ENCODE measurements around the gene MFN2.
"Not testable (repeated sequence)": the region's sequence is repeated elsewhere in the genome, so short reads cannot be mapped to it uniquely, and the experiment has no call there.

Gene MFN2

GRCh38 chr1:12035312-12035711, 55.1 kb downstream of the MFN2 start:
- Mint-ChIP-seq H3K4me3 (no peak overlapping the region), H3K4me1 (peaks cover 29% of the 10 kb centered on the region), H3K27me3 (ENCODE audit: low read depth, poor library complexity) (no peaks in the 10 kb centered on the region), H3K27ac (peak overlapping the region; percentile 75), H3K9me3 (no peaks in the 10 kb centered on the region), H3K36me3 (ENCODE audit: low read depth) (no peaks in the 10 kb centered on the region)
- no peak for TF ChIP-seq CTCF (IDR thresholded peaks at IDR 0.05)
- no peak for DNase-seq

DNA sequence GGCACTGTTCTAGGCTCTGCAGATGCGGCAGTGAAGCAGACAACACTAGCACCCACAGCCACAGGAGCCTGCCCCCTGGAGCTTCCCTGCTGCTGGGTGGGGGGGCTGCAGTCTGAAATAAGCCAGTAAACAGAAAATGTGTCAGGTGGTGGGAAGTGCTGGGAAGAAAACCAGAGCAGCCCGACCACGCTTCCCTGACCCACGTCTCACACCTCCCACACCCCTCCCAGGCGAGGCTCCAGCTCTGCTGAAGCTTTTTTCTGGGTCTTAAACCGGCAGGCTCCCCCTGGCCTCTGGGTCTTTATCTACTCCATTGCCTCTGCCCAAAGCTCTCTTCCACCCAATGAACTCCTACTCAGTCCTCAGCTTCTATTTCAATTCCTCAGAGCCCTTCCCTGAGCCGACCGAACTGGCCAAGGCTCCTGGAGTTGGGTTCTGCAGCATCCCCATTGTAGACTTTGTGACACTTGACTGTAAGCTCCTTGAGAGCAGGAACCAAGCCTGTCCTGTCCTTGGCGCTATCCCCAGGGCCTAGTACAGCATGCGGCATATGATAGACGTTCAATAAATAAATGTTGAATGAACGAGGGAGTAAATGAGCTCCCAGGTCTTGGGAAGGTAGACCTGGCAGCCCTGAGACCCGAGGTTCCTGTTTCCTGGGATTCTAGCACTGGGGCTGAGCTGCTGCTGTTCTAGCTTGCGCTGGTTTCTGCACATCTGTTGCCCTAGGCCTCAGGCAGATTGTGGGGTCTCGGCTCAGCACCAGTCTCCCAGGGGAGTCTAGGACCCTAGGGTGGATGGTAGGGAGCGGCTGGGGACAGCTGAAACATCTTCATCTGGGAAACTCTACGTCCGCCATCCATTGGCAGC, 57.5 kb downstream of the MFN2 start:
- Mint-ChIP-seq H3K9me3 (no peaks in the 10 kb centered on the region), H3K4me1 (peaks cover 28% of the 10 kb centered on the region), H3K27me3 (ENCODE audit: low read depth, poor library complexity) (no peaks in the 10 kb centered on the region), H3K36me3 (ENCODE audit: low read depth) (no peaks in the 10 kb centered on the region), H3K4me3 (no peak overlapping the region), H3K27ac (peak overlapping the region; percentile 91)
- DNase-seq: no peak
- TF ChIP-seq CTCF (IDR thresholded peaks at IDR 0.05): no peak

DNA sequence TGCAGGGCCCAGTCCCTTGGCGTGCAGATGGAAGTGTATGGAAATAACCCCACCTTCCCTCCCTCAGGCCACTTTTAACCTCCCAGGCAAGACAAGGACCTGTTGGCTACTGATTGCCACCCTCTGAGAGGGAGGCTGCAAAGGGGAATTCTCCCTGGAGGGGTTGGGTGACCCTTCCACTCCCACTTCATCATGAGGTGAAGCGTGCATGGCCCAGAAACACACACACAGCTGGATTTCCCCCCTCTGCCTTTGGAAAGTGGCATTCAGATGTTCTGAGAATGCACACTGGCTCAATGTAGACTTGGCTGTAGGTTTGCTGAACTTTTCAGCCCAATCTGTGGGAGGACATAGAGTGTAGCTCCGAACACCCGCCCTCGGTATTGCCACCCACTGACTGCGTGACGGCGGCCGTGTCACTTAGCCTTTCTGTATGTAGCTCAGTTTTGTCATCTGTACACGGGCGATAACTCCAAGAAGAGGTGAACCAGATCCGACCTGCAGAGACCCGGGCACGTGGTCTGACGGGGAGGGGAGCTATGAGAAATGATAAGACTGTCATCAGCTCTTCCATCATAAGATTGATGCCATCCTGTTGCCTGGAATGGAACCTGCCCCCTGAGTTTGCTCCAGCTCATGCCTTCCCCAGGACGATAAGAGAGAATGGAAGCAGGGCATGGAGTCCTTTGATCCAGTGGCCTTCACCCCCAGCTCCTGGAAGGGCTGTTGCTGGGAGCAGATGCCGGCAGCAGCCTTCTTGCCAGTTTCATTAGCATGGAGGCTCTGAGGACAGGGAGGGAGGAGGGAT, 58.3 kb downstream of the MFN2 start:
- Mint-ChIP-seq H3K4me3 (no peak overlapping the region), H3K27ac (peak overlapping the region; percentile 82), H3K36me3 (ENCODE audit: low read depth) (no peaks in the 10 kb centered on the region), H3K4me1 (peaks cover 28% of the 10 kb centered on the region), H3K9me3 (no peaks in the 10 kb centered on the region), H3K27me3 (ENCODE audit: low read depth, poor library complexity) (no peaks in the 10 kb centered on the region)
- TF ChIP-seq CTCF (IDR thresholded peaks at IDR 0.05): no peak
- DNase-seq: no peak

- Mint-ChIP-seq H3K27me3 (ENCODE audit: low read depth, poor library complexity) (peaks cover 4% of the 10 kb centered on the region), H3K9me3 (peaks cover 2% of the 10 kb centered on the region), H3K27ac (no peak overlapping the region), H3K4me3 (no peak overlapping the region), H3K4me1 (peaks cover 28% of the 10 kb centered on the region), H3K36me3 (ENCODE audit: low read depth) (no peaks in the 10 kb centered on the region)
- no peak for TF ChIP-seq CTCF (IDR thresholded peaks at IDR 0.05)
- DNase-seq: no peak
Observed at GRCh38 chr1:12039164-12039525, 58.9 kb downstream of the MFN2 start.

- H3K9me3 Mint-ChIP-seq; DNase-seq; H3K4me3 Mint-ChIP-seq; H3K27me3 Mint-ChIP-seq (ENCODE audit: low read depth, poor library complexity); H3K36me3 Mint-ChIP-seq (ENCODE audit: low read depth); H3K27ac Mint-ChIP-seq: not testable (repeated sequence)
- peaks cover 31% of the 10 kb centered on the region for H3K4me1 Mint-ChIP-seq
Observed at GRCh38 chr1:12039824-12040456, 59.7 kb downstream of the MFN2 start.

- Mint-ChIP-seq H3K4me1 (peaks cover 32% of the 10 kb centered on the region), H3K27ac (no peak overlapping the region), H3K9me3 (peaks cover 5% of the 10 kb centered on the region), H3K27me3 (ENCODE audit: low read depth, poor library complexity) (peaks cover 6% of the 10 kb centered on the region), H3K4me3 (no peak overlapping the region), H3K36me3 (ENCODE audit: low read depth) (no peaks in the 10 kb centered on the region)
- TF ChIP-seq CTCF (IDR thresholded peaks at IDR 0.05): no peak
- no peak for DNase-seq
Observed at GRCh38 chr1:12040457-12041051, 60.3 kb downstream of the MFN2 start.

GRCh38 chr1:12044187-12044877, 64.1 kb downstream of the MFN2 start:
- peak overlapping the region; percentile 57 for H3K27ac Mint-ChIP-seq
- H3K36me3 Mint-ChIP-seq (ENCODE audit: low read depth): not testable (repeated sequence)

More at GRCh38 chr1:12044187-12044877, 64.1 kb downstream of the MFN2 start:
- DNase-seq; H3K27me3 Mint-ChIP-seq (ENCODE audit: low read depth, poor library complexity); H3K4me3 Mint-ChIP-seq; H3K9me3 Mint-ChIP-seq: not testable (repeated sequence)
- H3K4me1 Mint-ChIP-seq: peaks cover 19% of the 10 kb centered on the region

All from nephron progenitor cell (in vitro differentiated cells).